Ectodermal cell (in vitro differentiated cells): Measurements from ENCODE around the gene PRDM11.

ENCODE experiments used
- H3K27ac ChIP-seq: 2 replicates; pipeline ENCODE4 v1.7.0; 2013; ENCODE audit warnings: mild to moderate bottlenecking, low read depth, low read length; ENCODE audit not compliant: insufficient read depth, poor library complexity, severe bottlenecking
- H3K27me3 ChIP-seq: 2 replicates; pipeline ENCODE4 v1.7.0; 2013; ENCODE audit warnings: mild to moderate bottlenecking, low read length; ENCODE audit not compliant: insufficient read depth, control insufficient read depth, poor library complexity, severe bottlenecking
- H3K36me3 ChIP-seq: one replicate; pipeline ENCODE4 v1.7.0; 2013; ENCODE audit warnings: low read length; ENCODE audit not compliant: control insufficient read depth, insufficient read depth
- H3K4me1 ChIP-seq: one replicate; pipeline ENCODE4 v1.7.0; 2013; ENCODE audit warnings: low read length; ENCODE audit not compliant: control insufficient read depth, insufficient read depth
- H3K4me3 ChIP-seq: 2 replicates; pipeline ENCODE4 v1.7.0; 2013; ENCODE audit warnings: low read depth, low read length, control low read depth; ENCODE audit not compliant: insufficient read depth
- H3K9me3 ChIP-seq: 2 replicates; pipeline ENCODE4 v1.7.0; 2013; ENCODE audit warnings: mild to moderate bottlenecking, low read length, moderate library complexity; ENCODE audit not compliant: control insufficient read depth
- WGBS, 2 experiments: methylation state at CpG; one replicate each; pipeline ENCODE4 v1.1.7; 2013; ENCODE audit warnings: missing lambda C conversion rate in 2 of 2; 5-methylcytosine and 5-hydroxymethylcytosine counted together

The PRDM11 gene

DNA sequence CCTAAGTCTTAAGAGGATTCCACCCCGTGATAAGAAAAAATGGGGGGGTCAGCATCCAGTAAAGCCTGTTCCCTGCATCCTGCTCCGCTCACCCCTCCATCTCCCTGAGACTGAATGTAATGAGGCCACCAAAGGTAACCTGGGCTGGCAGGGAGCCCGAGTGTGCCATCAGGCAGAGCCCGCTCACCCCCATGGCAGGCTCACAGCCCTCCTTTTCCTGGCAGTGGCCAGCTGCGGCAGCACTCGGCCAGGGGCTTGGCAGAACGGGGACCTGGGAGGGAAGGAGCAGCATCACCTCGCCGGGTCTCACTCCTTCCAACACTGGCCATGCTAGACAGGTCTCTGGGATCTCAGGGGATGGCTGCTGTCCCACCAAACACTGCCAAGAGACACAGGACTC lies 64.4 kb downstream of the PRDM11 start:
- Histone ChIP-seq H3K27ac (no peak overlapping the region), H3K4me1 (peaks cover 17% of the 10 kb centered on the region), H3K36me3 (no peaks in the 10 kb centered on the region), H3K27me3 (no peaks in the 10 kb centered on the region), H3K9me3 (no peaks in the 10 kb centered on the region), H3K4me3 (no peak overlapping the region)
- WGBS, 2 experiments = 94 to 97% methylated on average over 9 of the region's 9 CpGs

DNA sequence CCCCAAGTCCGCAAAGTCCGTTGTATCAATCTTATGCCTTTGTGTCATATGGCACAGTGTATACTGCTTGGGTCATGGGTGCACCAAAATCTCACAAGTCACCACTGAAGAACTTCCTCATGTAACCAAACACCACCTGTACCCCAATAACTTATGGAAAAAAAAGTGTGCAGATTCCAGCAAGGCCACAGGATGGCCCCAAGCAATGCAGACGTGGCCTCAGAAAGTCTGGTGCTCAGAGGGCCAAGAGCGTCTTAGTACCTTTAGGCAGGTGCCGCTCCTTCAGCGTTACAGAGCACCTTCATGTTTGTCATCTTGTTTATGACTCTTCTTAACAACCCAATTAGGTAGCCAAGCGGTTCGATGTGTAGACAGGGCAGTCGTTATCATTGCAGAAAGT lies 65.3 kb downstream of the PRDM11 start:
- H3K36me3 ChIP-seq = no peaks in the 10 kb centered on the region
- H3K4me3 ChIP-seq = no peak overlapping the region
- no peaks in the 10 kb centered on the region for H3K9me3 ChIP-seq
- H3K27ac ChIP-seq = no peak overlapping the region
- no peaks in the 10 kb centered on the region for H3K27me3 ChIP-seq
- WGBS, 2 experiments = 93 to 94% methylated on average over 9 of the region's 9 CpGs
- H3K4me1 ChIP-seq = peaks cover 17% of the 10 kb centered on the region

DNA sequence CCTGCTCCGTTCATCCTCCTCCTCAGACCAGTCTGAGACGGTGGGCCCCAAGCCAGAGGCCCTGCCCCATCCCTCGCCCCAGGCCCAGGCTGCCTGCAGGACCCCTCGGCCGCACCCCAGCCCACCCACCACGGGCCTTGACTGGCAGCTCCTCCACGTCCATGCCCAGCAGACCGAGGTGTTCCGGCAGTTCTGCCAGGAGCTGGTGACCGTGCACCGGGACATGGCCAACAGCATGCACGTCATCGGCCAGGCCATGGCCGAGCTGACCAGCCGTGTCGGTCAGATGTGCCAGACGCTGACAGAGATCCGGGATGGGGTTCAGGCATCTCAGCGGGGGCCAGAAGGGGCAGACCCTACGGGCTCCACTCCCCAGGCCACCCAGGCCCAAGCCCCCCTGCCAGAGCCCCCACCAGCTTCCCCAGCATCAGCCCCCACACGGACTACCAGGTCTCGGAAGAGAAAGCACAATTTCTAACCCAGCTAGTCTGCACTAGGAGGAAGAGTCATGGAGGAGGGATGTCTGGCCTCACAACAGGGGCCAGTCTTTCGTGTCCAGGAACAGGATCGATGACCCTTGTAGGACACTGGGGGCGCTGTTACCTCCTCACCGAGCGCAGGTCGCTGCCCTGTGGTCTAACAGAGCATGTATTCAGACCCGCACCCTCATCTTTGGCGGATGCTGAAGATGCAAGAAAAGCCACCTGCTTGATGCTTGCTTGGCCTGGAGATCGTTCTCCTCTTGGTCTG lies 66.3 kb downstream of the PRDM11 start:
- H3K4me1 ChIP-seq = peaks cover 17% of the 10 kb centered on the region
- WGBS, 2 experiments = 87 to 88% methylated on average over 31 of the region's 31 CpGs
- no peak overlapping the region for H3K4me3 ChIP-seq
- no peaks in the 10 kb centered on the region for H3K9me3 ChIP-seq
- H3K27me3 ChIP-seq = no peaks in the 10 kb centered on the region
- H3K36me3 ChIP-seq = no peaks in the 10 kb centered on the region
- no peak overlapping the region for H3K27ac ChIP-seq

DNA sequence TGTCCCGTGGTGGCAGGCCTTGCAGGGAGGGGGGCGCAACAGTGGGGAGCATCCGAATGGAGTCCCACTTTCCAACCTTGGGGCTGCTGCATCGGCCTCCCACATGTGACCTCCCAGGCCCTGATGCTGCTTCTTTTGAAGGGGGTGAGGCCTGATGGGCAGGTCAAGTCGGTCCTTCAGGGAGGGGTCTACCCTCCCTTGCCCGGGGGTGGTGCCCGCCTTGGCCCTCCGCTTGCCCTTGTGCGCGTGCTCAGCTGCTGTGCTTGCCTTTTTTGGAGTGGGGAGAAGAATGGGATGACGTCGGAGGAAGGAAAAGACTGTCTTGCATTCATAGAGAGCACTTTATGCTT lies 66.9 kb downstream of the PRDM11 start:
- H3K9me3 ChIP-seq = no peaks in the 10 kb centered on the region
- no peak overlapping the region for H3K4me3 ChIP-seq
- 92 to 93% methylated on average over 12 of the region's 12 CpGs for WGBS, 2 experiments
- H3K27me3 ChIP-seq = no peaks in the 10 kb centered on the region
- no peak overlapping the region for H3K27ac ChIP-seq
- H3K4me1 ChIP-seq = peaks cover 17% of the 10 kb centered on the region
- H3K36me3 ChIP-seq = no peaks in the 10 kb centered on the region

DNA sequence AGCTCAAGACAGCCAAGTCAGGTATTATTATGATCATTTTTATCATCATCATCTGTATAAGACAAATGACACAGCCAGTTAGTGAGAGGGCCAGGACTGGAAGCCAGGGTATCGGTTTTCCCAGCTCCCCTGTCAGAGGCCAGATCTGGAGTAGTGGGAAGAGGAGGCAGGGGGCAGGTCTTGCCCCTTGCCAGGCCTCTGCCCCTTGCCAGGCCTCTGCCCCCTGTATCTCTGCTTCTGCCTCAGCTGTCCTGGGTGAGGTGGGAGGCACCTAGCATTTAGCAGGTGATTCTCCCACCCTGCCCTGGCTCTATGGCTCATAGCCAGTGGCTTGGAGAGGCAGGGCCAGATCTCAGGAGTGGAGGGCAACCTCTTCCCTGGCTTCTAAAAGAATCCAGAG lies 67.3 kb downstream of the PRDM11 start:
- Histone ChIP-seq H3K27ac (no peak overlapping the region), H3K36me3 (no peaks in the 10 kb centered on the region), H3K4me1 (peaks cover 17% of the 10 kb centered on the region), H3K27me3 (no peaks in the 10 kb centered on the region), H3K9me3 (no peaks in the 10 kb centered on the region), H3K4me3 (no peak overlapping the region)
- WGBS, 2 experiments = 89 to 94% methylated on average over 1 of the region's 1 CpG

DNA sequence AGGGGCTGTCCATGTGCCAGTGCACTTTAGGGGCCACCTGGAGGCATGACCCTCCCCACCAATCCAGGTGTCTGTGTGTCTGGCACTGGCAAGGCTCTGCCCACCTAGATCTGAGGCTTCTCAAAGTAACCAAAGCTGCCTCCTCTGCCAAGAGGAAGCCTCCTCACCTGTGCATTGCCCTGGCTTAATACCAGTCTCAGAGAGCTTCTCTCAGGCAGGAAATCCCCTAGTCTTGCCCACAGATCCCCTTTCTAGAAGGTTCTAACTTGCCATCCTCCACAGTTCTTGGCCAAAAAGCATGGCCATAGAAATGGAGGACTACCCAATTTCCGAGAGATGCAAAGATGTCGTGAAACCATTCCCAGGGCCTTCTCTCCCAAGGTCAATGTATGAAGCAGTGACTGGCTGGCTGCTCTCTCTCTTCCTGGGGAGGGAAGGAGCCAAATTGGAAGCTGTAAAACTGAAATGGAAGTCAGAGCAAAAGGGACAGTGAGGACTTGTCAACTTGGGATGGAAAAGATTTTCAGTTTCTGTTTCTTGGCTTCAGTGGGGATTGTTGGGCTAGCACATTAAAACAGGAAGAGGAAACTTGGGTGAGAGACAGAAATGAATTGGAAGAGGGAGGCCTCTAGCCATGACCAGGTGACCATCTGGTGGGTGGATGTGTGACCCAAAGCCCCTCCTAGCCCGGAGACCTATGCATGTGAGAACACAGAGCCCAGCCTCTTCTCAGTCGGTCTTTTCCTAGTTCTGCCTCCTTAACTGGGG lies 68.8 kb downstream of the PRDM11 start:
- no peaks in the 10 kb centered on the region for H3K9me3 ChIP-seq
- H3K36me3 ChIP-seq = no peaks in the 10 kb centered on the region
- no peak overlapping the region for H3K4me3 ChIP-seq
- peaks cover 6% of the 10 kb centered on the region for H3K4me1 ChIP-seq
- H3K27me3 ChIP-seq = no peaks in the 10 kb centered on the region
- no peak overlapping the region for H3K27ac ChIP-seq
- WGBS, 2 experiments = 91 to 92% methylated on average over 4 of the region's 4 CpGs

DNA sequence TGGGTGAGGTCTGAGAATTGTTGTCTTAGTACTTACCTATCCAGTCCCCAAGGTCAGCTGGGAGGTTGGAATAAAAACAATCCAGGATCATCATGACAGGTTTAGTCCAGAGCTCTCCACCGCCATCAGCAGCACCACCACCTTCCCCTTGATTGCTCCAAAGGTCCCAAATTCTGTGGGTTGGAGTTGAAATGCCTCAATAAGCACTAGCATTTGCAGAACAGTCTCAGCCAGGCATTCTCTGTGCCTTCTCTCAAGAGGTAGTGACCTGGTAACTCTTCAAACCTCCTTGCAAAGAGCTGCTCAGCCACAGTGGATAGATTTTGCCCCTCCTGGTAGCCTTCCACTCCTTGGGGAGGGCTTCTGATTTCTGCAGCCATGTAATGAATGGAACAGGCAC lies 69.6 kb downstream of the PRDM11 start:
- Histone ChIP-seq H3K36me3 (no peaks in the 10 kb centered on the region), H3K9me3 (no peaks in the 10 kb centered on the region), H3K27me3 (no peaks in the 10 kb centered on the region), H3K4me1 (no peaks in the 10 kb centered on the region), H3K27ac (no peak overlapping the region), H3K4me3 (no peak overlapping the region)
- WGBS, 2 experiments = 92 to 100% methylated on average over 1 of the region's 1 CpG

DNA sequence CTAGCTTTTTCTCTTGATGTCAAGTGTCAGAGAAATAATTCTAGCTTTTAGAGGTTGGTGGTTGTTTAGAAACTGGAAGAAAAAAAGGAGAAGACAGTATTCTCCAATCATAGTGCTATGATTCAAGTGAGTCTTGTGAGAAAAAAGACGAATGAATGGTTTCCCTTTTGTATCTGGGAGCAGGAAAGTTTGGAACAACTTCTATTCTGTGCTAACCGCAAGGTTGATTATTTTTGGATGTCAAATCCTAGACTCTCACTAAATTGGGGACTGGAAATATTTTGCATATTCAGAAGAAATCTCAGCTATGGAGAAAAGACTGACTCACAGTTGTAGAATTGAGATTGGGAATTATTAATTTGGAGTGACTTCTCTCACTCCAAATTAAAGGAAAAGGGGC lies 70.5 kb downstream of the PRDM11 start:
- H3K27me3 ChIP-seq = no peaks in the 10 kb centered on the region
- no peak overlapping the region for H3K27ac ChIP-seq
- H3K4me1 ChIP-seq = no peaks in the 10 kb centered on the region
- WGBS, 2 experiments = 90 to 94% methylated on average over 2 of the region's 2 CpGs
- H3K36me3 ChIP-seq = no peaks in the 10 kb centered on the region
- H3K4me3 ChIP-seq = no peak overlapping the region
- H3K9me3 ChIP-seq = no peaks in the 10 kb centered on the region

DNA sequence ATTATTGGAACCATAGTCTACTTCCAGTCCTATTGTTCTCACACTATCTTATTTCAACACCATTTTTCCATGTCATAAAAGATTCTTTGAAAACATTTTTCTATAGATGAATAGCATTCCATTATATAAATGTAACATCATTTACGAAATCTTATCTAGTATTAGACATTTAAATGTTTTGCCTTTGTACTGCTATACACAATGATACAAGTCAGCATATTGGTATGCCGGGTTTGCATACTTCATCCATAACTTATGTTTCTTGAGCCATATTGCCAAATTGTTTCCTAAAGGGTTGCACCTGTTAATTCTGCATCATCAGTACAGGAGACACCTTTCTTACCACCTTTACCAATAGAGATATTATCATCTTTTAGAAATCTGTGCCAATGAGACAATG lies 71.6 kb downstream of the PRDM11 start:
- H3K27ac ChIP-seq = no peak overlapping the region
- peaks cover 7% of the 10 kb centered on the region for H3K36me3 ChIP-seq
- 97 to 100% methylated on average over 1 to 2 of the region's 2 CpGs for WGBS, 2 experiments
- no peaks in the 10 kb centered on the region for H3K27me3 ChIP-seq
- no peaks in the 10 kb centered on the region for H3K4me1 ChIP-seq
- H3K9me3 ChIP-seq = no peaks in the 10 kb centered on the region
- H3K4me3 ChIP-seq = no peak overlapping the region

DNA sequence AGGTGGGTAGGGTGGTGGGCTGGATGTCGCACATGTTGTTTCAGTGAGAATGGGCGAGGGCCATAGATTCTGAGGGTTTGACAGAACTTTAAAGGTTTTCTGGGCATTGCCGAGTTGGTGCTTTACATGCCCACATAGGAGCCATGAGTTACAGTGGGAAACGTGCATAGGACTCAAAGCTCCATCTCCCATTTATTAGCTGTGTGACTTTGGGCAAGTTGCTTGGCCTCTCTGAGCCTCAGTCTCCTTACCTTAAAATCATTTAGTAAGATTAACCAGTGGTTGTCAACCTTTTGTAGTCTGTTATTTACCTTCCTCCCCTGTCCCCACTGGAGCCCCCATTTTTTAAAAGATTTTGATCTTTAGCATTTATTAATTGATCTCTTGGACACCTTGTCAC lies 72.3 kb downstream of the PRDM11 start:
- H3K9me3 ChIP-seq = no peaks in the 10 kb centered on the region
- WGBS, 2 experiments = 91 to 96% methylated on average over 4 of the region's 4 CpGs
- no peaks in the 10 kb centered on the region for H3K27me3 ChIP-seq
- H3K4me1 ChIP-seq = no peaks in the 10 kb centered on the region
- no peak overlapping the region for H3K27ac ChIP-seq
- no peak overlapping the region for H3K4me3 ChIP-seq
- H3K36me3 ChIP-seq = peaks cover 7% of the 10 kb centered on the region
